ENCODE results near the gene TSEN54.

Gene TSEN54

DNA sequence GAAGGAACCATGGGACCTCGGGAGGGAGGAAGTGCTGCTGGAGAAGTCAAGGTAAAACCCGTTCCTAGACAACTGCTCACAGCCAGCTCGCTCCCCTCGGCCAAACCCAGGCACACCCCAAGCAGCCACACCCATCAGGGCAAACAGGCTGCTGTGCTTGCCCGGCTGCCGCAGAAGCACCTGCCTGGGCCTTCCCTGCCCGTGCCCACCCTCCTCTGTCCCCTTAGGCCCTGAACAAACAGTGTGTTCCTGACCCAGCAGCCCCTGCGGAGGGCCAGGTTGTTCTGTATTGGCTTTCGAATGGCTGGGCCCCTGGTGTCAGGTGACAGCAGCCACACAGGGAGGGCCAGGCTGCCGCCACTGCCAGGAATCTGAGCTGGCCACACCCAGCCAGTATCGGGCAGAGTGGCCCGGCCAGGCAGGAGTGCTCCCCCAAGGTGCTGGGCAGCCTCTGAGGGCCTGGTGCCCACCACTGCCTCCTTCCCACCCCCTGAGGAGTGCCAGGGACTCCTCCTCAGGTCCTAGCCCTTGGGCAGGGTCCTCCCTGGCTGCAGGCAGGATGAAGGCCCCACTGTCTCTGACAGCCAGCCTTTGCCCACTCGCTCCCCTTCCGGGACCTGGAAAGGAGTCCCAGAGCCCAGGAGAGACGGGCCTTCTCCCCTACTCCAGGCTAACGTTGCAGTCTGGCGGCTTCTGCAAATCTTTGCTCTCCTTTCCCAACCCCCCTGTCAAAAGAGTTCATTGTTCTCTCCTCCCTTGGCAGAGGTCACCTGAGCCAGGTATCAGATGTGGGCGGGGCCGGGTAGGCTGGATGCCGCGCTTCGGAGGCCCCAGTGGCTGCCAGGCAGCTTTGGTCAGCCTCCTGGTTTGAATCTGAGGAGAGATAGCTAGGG, 33.2 kb downstream of the TSEN54 start:
- no peak for DNase-seq

DNA sequence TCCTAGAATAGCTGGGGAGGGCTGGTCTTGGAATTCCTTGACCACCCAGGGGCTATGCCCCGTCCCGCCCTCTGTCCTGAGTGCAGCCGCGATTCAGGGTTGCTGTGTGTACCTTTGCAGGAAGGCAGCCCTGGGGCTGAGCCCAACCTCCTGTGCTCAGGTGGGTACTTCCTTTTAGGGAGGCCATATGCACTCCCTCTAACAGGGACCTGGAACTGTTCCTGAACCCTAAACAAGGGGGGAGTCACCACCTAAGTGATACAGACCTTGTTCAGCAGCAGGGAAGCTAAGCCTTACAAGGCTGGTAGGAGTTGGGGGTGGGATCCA, 33.8 kb downstream of the TSEN54 start:
- DNase-seq, result no peak

- DNase-seq, result no peak
Observed at GRCh38 chr17:75551266-75551665, 34.9 kb downstream of the TSEN54 start.

DNA sequence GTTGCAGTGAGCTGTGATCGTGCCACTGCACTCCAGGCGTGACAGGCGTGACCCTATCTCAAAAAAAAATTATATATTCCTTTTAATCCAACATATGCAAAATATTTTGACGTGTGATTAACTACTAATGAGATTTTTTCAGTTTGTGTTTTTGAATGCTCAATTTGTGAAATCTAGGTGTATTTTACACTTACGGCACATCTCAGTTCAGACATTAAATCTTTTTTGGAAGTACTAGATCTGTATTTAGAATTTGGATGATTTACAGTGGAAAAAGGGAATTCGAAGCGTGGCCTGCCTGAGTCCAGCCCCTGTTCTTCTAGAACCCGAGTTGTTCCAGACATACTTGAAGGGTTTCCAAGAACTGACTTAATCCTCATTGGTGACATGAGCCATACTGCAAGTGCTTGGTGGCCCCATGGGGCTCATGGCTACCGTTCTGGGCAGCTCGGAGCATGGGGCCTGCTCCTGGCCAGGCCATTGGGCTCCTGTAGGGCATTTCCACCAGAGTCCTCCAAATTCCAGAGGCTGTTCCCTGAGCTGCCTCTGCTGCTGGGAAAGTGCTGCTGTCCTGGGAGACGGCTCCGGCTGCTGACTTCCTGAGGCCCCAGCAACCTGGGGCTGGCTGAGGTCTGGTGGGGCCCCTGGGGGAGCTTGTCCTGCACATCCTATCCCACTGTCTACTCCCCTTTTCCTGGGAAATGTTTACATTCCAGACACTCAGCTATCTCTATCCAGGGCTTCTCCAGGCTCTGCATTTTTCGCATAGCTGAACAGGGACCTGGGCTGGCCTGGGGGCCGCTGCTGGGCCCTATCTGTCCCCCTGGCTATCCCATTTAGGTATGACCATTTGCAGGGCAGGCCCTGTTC, 36.3 kb downstream of the TSEN54 start:
- DNase-seq, result no peak

DNA sequence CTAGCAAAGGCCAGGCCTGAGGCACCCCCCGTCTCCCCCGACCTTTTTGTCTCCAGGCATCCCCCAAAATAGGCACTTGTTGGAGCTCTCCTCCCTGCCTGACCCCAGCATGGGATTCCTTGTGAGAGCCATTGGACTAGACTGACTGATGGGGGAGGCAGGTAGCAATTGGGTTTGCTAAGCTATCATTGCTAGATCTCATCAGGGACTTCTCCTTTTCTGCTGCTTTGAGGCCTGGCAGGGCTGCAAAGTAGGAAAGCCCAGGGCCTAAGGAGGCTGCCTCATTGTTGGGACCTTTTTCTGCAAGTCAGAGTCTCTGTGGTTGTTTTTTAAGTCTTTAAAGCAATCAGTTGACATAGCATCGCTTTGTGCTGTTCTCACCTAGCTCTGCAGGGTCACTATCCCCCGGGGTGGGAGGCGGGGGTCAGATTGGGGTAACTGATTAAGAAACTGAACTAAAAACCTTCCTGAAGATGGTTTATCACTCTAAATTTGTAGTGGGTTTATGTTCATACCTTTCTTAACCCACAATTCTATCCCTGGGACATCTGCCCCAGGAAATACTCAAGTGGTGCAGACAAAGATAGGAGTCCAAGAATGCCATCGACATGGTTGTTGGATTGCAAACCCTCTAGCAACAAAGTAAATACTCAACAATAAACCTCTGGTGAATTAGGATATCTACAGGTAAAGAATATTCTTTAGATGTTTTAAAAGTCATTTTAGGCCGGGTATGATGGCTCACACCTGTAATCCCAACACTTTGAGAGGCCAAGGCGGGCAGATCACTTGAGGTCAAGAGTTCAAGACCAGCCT, 37.2 kb downstream of the TSEN54 start:
- DNase-seq, result no peak

GRCh38 chr17:75555679-75556153, 39.4 kb downstream of the TSEN54 start:
- DNase-seq, result no peak

GRCh38 chr17:75557075-75557851, 40.9 kb downstream of the TSEN54 start:
- no peak for DNase-seq

GRCh38 chr17:75557852-75558665, 41.7 kb downstream of the TSEN54 start:
- DNase-seq, result no peak

DNA sequence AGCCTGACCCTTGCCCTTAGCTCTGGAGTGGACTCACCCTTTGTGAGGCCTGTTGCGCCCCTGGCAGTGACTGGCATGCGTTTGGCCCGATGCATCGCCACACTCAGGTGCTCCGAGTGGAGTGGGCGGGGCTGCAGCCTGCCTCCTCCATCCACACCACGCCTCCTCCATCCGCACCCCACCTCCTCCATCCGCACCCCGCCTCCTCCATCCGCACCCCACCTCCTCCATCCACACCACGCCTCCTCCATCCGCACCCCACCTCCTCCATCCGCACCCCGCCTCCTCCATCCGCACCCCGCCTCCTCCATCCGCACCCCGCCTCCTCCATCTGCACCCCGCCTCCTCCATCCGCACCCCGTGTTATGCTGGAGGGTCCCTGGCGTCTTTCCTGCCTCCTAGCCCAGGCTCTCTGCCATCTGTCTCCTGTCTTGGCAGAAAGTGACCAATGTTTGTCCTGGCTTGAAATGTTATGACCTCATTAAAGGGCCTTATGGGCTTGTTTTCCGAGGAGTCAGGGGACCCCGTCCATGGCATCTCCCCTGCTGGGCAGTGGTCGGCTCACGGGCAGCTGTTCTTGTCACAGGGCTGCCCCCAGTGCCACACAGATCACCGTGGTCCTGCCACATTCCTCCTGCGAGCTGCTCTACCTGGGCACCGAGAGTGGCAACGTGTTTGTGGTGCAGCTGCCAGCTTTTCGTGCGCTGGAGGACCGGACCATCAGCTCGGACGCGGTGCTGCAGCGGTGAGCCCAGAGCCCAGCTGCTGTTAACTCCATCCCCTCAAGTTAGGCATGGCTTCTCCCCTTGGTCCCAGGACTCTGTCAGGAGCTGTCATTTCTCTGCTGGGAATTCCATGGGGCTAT, 42.6 kb downstream of the TSEN54 start:
- DNase-seq, result no peak

DNA sequence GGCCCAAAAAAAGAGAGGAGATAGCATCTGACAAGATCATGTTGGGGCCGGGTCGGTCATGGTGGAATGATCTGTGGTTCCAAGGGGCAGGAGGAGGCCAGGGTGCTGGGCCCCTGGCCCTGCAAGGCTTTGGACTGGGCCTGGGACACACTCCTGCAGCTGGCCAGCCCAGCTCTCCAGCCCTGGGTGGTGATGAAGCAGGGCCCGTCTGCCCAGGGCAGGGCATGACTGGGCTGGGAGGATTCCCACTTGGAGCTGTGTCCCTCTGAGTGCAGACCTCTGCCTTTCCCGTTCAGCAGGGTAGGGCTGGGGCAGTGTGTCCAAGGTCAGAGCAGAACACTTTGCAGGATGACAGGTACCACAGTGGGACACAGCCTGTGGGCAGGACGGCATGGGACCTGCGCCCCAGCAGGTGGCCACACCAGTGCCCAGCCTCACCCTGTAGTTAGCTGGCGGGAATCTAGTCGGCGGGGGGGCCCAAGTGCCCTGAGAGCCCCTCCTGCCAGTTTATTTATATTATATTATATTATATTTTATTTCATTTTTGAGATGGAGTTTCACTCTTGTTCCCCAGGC, 43.7 kb downstream of the TSEN54 start:
- no peak for DNase-seq

GRCh38 chr17:75561927-75562603, 45.7 kb downstream of the TSEN54 start:
- DNase-seq, result no peak

GRCh38 chr17:75563063-75563758, 46.9 kb downstream of the TSEN54 start:
- DNase-seq, result no peak

DNA sequence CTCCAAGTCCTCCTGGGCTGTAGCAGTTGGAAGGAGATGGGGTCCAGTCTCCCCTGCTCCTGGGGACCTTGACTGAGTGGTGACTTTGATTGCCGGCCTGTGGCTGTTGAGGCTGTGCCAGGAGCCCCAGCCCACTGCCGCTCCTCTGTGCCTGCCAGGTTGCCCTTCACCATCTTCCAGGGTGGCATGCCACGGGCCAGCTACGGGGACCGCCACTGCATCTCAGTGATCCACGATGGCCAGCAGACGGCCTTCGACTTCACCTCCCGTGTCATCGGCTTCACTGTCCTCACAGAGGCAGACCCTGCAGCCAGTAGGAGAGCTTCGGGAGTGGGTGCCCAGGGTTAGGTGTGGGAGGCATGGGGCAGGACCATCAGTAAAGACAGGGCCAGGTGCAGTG, 47.9 kb downstream of the TSEN54 start:
- no peak for DNase-seq

GRCh38 chr17:75565066-75565465, 48.7 kb downstream of the TSEN54 start:
- no peak for DNase-seq

- no peak for DNase-seq
Observed at GRCh38 chr17:75565618-75566017, 49.3 kb downstream of the TSEN54 start.

GRCh38 chr17:75566416-75566815, 50.1 kb downstream of the TSEN54 start:
- no peak for DNase-seq

- DNase-seq, result no peak
Observed at GRCh38 chr17:75566834-75567233, 50.5 kb downstream of the TSEN54 start.

DNA sequence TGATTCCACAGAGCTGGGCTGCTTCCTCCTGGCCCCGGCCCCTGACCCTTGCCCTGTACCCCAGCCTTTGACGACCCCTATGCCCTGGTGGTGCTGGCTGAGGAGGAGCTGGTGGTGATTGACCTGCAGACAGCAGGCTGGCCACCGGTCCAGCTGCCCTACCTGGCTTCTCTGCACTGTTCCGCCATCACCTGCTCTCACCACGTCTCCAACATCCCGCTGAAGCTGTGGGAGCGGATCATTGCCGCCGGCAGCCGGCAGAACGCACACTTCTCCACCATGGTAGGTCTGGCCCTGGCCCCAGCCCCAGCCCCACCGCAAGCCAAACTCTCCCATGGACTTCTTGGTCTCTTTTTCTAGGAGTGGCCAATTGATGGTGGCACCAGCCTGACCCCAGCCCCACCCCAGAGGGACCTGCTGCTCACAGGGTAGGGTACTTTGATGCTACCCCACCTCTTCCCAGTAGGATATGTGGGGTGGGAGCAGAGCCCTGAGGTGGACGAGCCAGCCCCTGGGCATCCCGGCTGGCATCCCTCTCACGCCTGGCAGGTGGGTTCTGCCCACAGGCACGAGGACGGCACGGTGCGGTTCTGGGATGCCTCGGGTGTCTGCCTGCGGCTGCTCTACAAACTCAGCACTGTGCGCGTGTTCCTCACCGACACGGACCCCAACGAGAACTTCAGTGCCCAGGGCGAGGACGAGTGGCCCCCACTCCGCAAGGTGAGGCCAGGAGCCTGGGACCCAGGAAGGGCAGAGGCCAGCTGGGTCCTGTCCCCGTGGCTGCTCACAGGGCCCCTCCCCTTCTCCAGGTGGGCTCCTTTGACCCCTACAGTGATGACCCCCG, 52.3 kb downstream of the TSEN54 start:
- no peak for DNase-seq
